Stimulated activated CD8-positive, alpha-beta memory T cell treated with anti-CD3 and anti-CD28 coated beads, Interleukin-12 subunit alpha, Interleukin-12 subunit beta, amount 100 ng/mL, for 24 hours (primary cell): ENCODE measurements around the gene SLC9A5.

ENCODE experiments used
- DNase-seq: peaks from one replicate; pipeline ENCODE4 v3.0.0-alpha.2; 2020; ENCODE audit errors: extremely low read depth

SLC9A5 gene

DNA sequence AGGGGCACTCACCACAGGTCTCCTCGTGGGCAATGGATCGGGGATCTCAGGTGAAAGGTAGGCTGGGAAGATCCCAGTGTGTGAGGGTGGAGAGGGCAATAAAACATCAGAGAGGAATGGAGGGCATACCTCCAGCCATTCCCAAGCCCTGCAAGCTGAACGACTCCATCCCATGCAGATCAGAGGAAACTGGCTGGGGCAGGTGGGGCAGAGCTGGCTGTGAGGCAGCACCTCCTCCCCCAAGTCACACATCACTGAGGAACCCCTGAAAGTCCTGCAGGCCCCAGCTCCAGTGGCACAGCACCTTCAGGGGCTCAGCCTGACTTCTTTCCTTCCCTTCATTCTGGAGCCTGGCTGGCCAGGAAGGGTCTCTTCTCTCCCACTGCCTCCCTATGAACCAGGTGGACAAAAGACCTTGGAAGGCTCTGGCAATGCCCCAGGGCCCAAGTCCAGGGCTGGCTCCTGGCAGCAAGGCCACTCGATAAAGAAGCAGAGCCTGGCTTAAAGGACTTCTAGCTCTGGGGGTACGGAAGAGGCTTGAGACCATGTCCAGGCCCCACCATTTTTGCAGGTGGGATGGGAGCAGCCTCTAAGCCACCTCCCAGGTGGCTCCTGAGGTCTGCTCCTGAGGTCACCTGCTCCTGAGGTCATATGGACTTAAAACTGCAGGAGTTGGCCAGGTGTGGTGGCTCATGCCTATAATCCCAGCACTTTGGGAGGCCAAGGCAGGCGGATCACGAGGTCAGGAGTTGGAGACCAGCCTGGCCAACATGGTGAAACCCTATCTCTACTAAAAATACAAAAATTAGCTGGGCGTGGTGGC, 35.4 kb upstream of the SLC9A5 start:
- no peak for DNase-seq

GRCh38 chr16:67215706-67216105, 33.1 kb upstream of the SLC9A5 start:
- DNase-seq, result no peak

GRCh38 chr16:67216612-67217490, 31.9 kb upstream of the SLC9A5 start:
- DNase-seq, result no peak

DNA sequence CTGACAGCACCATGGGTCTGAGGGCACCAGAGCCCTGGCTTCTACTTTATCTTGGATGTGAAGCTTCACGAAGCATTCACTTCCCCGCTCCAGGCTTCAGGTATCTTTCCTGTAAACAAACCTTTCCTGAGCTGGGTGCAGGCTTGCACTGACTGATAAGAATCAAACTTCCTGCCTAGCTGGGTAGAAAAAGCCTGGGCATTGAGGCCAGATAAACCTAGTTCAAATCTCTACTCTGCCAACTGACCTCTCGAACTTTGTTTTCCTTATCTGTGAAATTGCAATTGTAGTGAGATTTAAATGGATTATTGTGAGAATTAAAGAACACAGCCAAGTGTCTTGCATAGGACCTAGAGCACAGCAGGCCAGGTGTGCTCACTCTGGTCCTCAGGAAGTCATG, 24.8 kb upstream of the SLC9A5 start:
- DNase-seq, result no peak

DNA sequence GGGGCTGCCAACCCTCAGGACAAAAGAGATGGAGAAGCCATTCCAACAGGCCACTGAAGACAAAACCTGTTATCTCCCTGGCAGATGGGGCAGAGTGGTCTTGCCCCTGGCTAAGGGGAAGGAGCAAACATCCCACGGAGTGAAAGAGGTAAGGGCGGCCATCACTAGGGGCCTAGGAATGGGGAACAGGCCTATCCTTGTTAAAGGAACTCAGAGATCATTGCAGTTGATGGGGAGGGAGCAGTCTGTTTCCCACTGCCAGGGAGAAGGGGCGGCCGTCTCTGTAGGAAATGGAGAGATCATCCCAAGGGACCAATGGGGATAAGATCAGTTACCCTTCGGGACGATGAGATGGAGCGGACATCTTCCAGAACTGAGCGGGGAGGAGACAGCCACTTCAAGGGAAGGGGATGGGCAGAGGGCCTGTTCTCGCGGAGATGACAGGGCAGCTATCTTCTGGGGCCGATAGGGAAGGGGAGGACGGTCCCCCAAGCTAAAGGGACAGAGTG, 22.4 kb upstream of the SLC9A5 start:
- DNase-seq, result no peak

DNA sequence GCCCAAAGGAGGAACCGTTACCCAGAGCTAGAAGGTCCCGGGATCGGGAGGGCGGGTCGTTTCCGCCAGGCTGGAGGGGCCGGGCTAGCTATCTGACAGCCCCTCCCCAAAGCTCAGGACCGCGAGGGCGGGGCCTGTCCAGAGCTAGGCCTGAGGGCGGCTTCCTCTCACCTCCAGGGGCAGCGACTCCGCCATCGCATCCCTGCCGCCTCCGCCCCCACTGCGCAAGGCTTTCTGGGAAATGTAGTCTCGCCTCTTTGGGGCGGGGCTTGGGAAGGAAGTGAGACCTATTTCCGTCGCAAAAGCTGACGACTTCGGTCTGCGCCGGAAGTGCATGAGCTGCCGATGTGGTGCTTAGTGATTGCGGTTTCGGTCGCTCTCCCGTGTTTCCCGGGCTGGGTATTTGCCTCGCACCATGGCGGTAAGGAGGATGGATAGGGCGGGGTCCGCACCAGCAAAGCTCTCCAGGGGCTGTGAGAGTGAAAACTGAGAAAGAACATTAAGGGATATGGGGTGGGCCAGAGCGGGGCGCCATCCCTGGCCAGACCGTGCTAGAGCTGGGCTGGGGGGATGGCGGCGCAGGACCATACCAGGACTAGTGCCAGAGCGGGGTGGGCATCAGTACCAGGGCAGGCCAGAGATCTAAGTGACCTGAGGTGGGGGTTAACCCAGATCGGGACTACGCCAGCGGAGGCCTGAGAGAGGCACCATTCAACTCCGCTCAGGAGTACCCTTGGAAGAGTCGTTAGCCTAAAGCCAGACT, 21.8 kb upstream of the SLC9A5 start, which contains the start of gene TMEM208:
TMEM208 (plus strand) TSS at position 327 of the 763 bp plus-strand sequence; CDS start at position 416, 89 bp downstream.
- DNase-seq, result peak; percentile 95

DNA sequence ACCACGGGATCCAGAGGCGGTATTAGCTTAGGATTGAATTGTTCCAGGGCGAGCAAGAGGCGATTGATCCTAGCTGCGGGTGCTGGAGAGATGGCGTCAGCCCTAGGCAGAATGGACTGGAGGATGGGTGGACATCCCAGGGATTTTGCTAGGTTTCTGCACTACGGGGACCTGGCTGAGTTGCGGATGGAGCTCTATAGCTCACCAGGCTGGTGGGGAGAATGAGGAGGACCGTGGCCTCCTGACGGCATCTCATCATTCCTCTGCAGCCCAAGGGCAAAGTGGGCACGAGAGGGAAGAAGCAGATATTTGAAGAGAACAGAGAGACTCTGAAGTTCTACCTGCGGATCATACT, 21.2 kb upstream of the SLC9A5 start:
- DNase-seq, result no peak

DNA sequence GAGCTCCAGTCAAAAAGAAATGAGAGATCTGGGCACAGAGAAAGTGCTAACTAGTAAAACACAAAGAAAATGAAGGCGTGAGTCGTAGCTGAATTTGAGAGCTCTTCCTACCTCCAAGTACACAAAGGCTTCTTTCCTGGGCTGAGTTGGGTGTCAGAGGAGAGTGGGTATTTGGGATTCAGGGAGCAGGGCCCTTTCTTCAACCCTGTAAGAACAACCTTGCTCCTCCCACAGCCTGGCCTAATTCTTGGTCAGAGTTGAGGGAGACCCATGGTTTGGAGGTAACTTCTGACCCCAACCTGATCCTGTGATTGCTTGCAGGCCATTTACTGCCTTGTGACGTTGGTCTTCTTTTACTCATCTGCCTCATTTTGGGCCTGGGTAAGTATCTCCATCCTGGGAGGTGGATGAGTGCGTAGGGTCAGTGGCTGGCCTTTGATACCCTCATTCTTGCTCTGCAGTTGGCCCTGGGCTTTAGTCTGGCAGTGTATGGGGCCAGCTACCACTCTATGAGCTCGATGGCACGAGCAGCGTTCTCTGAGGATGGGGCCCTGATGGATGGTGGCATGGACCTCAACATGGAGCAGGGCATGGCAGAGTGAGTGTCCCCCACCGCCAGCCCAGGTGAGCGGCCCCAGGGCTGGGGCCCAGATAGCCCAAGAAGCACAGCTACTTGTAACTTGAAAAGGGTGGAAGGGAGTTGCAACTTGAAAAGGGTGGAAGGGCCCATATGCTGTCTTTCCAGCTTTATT, 20.6 kb upstream of the SLC9A5 start:
- no peak for DNase-seq

DNA sequence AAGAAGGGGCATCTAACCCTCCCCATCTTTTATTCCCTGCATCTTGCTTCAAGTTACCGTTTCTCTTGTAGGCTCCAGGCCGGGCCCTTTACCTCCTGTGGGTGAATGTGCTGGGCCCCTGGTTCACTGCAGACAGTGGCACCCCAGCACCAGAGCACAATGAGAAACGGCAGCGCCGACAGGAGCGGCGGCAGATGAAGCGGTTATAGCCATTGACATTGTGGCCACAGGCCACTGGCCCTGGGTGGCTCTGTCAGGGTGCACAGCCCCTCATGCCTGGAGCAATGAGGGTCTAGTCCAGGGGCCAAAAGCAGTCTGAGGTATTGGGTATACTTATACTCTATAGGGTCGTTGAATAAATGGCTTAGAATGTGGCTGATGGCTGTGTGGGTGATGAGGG, 19.9 kb upstream of the SLC9A5 start:
- DNase-seq, result no peak

- DNase-seq, result no peak
These were observed 18.6 kb upstream of the SLC9A5 start for GRCh38 chr16:67229906-67230808.

DNA sequence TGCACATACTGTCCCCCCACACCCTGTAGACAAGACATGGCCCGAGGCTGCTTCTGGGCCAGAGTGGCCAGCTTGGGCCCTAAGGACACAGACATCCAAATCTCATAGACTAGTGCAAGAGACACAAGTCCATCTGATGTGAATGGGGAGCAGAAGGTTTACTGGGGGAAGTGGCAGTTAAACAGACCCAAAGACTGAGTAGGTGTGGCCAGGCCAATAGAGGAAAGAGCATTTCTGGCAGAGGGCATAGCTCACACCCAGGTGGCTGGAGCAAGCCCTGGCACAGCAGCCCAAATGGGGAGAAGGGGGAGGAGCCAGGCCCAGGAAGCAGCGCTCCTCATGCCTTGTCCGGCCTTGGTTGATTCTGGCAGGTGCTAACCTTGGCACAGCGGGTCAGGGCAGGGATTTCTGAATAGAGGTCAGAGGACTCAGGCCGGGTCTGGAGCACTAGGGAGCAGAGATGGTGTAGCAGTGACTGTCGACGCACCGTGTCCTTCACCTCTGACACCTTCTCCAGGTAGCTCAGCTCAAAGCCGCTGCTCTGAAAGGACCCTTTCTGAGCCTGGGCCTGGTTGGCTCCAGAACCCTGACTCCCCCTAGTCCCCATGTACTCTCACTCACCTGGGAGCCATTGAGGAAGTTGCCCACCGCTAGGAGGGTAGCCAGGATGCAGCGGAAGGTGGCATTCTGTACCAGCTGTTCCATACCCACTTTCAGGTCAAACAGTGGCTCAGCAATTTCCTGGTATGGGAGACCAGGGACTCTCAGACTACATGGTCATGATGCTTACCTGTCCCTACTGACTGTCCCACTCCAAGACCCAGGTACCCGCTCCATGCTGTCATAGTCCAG, 17.7 kb upstream of the SLC9A5 start:
- DNase-seq, result no peak

DNA sequence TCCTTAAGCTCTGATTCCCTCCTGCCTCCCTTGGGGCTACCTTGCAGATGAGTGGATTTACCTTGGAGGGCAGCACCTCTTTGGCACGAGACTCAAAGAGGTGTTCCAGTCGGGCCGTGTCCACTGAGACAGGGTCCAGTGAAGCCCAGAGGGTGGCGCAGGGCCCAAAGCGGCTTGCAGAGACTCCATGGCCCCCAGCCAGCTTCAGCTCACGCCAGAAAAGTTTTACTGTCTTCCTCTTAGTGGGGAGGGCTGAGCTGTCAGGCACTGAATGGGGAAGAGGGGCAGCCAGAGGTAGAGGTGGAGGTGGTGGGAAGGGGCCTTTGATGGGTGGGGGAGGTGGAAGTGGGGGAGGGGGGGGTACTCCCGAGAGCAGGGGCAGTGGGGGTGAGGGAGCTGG, 15.2 kb upstream of the SLC9A5 start:
- no peak for DNase-seq

DNA sequence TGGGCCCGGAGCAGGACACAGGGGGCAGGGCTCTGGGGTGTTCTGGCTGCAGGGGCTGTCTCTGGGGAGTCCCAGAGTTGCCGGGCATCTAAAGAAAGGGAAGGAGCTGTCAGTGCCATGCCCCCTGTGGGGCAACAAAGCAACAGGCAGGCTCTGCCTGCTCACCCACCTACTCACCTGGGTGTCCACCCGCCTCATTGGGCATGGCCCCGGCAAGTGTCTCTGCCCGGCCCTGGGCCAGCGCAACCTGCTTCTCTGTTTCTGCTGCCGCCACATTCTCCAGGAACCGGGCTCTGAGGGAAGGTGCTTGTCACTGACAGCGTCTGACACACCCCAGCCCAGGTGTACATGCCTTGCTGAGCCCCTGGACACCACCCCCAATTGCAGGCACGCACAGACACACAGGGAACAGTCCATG, 14.6 kb upstream of the SLC9A5 start:
- no peak for DNase-seq

DNA sequence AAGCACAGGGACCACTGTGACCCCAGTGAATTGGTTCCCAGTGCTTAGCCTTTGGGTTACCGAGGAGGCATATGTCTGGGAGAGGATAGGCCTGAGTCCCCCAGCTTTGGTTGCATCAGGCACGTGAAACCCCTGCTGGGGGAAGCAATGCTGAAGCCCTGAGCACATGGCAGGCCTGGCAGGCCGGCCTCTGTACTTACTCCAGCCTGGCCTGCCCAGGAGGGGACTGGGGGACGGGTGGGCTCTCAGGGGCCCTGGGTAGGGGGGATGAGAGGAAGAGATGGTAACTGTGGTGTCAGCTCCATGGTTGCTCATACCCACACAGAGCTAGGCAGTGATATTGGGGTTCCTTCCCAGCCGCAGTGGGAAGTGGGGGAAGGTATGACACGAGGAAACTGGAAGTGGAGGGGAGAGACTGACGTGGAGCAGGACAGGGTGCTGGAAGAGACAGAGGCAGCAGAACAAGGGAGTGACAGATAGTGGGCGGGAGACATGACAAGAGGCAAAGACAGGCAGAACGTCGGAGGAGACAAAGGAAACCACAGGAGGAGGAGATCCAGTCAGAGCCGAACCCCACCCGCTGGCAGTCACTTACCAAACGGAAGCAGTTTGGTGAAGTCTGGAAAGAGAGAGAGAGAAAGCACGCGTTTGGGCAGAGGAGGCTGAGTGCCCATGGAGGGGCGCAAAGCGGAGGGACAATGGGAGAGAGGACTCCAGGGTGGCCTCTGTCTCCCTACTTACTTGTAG, 12.8 kb upstream of the SLC9A5 start:
- DNase-seq, result no peak

GRCh38 chr16:67236563-67237395, 12.0 kb upstream of the SLC9A5 start:
- DNase-seq, result peak; percentile 56

DNA sequence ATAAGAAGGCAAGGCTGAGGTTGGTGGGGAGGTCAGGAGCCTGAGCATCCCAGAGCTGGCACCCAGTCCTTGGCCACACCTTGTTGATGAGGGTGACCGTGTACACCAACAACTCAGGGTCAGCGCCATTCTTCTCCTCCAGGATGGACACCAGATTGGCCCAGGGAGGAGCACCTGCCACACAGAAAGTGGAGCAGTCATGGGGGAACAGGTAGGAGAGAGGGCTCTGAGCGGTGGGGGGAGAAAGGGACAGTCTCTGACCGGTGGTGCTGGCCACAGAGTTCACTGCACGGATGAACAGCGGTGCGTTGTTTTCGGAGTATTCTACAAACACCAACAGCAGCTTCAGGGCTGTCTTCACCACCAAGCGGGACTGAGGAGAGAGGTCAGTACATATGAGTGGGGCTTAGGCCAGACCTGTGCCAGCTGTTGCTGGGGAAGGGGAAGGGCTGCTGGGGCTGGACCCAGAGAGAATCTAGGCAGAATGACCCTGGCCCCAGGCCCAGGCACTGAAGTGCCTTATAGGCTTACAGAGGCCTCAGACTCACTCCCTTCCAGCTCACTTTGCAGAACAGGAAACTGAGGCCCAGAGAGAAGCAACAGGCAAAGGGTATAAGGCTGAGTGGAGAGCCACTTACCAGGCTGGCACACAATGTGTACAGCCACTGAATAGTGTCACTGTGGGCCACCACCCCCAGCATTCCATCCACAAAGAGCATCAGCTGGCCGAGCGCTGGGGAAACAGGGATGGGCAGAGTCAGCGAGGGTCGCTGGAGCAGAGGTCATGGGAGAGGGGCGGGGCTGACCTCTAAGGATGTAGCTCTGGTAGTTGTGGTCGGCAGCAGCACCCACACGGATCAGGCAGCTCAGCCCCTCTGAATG, 11.1 kb upstream of the SLC9A5 start:
- no peak for DNase-seq

DNA sequence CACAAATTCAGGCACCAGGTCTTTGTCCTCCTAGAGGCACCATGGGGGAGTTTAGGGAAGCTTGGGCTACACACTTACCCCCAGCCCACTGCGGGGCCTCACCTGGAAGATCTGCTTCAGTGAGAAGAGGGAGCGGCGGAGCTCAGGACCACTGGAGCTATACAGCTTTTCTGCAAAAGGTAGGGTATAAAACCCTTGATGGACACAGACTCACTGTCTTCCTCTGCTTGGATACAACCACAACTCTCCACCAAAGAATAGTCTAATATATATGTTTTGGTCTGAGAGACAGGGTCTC, 10.6 kb upstream of the SLC9A5 start:
- no peak for DNase-seq
